Lower lobe of right lung (tissue), 2 donors: Measurements from ENCODE around the gene KIRREL3. TPM values are rescaled to one million over a fixed set of nuclear protein-coding genes. Genes with fewer than 3 reads are reported as not detected.

ENCODE experiments used
- ATAC-seq, 2 donors: fragments of 200-7000 bp; cut with Tn5 transposase; one replicate each; pipeline ENCODE4 v1.9.1; 2020 to 2022; ENCODE audit warnings: mild to moderate bottlenecking in 2 of 2, moderate library complexity in 2 of 2
- DNase-seq: peaks from one replicate; pipeline ENCODE4 v3.0.0-alpha.2; 2020
- H3K27ac ChIP-seq: fragments of 200-600 bp; one replicate; pipeline ENCODE4 v1.8.0; 2022
- H3K27me3 ChIP-seq: fragments of 200-600 bp; one replicate; pipeline ENCODE4 v1.8.0; 2022; ENCODE audit warnings: low read depth
- H3K36me3 ChIP-seq: fragments of 200-600 bp; one replicate; pipeline ENCODE4 v1.8.0; 2022; ENCODE audit warnings: mild to moderate bottlenecking
- H3K4me1 ChIP-seq: fragments of 200-600 bp; one replicate; pipeline ENCODE4 v1.8.0; 2022
- H3K4me3 ChIP-seq: fragments of 200-600 bp; one replicate; pipeline ENCODE4 v1.8.0; 2022; ENCODE audit warnings: mild to moderate bottlenecking
- H3K9me3 ChIP-seq: fragments of 200-600 bp; one replicate; pipeline ENCODE4 v1.8.0; 2022
- CTCF ChIP-seq: fragments of 200-600 bp; IDR thresholded peaks from one replicate; pipeline ENCODE4 v1.8.0; 2022; ENCODE audit warnings: antibody characterized with exemption, mild to moderate bottlenecking
- intact Hi-C: fragments of 100-400 bp; cut with DNase I; formaldehyde crosslinking; loops from one replicate; pipeline ENCODE4 v1.11.0; 2022
- total RNA-seq: library from RNA; stranded (reverse); fragmentation: NEBNext Ultra II Directional; extraction: Animal tissue kit (Norgen Biotek cat#: 25700); gene quantifications from one replicate; pipeline ENCODE4 v1.2.1, GENCODE V29; 2021
- donor health status: DM: no; HTN: yes; CAD: no; lungs with severe emphysema.

KIRREL3 gene
- total RNA-seq, 1 donor from 2014 or later = 0.15 TPM

DNA sequence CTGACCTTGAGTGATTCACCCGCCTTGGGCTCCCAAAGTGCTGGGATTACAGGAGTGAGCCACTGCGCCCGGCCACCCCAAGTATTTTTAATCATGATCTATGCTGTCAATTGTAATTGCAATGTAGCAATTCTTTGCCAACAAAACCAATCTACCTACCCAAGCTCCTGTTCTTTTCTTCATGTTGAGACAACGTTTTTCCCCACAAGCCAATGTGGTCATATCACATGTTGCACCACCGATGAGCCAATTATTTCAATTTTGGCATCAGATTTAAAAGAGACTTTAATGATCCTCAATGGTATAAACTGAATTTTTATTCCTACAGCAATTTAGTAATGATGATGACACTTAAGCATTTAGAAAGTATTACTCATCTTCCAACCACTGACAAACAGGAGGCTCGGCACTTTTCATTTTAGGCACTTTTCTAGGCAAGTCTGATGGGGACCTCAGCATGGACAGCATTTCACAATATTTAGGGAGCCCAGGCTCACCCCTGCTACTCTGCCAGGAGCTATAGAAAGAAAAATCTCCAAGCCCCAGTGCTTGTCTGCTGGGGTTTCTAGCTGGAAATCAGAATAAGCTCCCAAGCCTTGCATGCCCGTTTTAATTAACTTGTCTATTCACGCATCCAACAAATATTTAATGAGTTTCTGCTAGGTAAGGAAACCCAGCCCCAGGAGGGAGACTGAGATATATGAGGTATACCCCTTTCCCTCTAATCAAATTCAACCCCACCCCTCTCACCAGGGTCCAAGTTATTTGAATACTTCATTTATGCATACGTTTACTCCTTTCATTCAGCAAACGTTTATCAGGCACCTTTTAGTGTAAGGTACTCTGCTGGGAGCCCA is 353.6 kb downstream of the KIRREL3 start:
- intact Hi-C loops = no loop called here

DNA sequence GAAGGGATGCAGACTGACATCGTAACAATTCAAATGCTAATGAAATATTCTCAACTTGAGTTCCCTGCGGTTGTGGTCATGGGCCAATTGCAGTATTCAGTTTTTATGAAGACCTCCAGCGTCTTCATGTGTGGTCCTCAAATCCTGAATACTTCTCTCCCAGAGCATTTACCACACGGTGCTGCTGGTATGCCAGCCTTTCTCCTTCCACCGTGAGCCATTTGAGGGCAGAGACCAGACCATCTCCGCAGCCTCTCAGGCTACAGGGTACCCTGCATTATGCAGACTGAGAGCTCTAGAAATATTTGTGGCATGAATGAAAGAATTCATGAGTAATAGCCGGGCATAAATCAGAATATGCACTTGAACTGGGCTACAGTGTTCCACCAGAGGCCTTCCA is 355.4 kb downstream of the KIRREL3 start:
- Histone ChIP-seq H3K27me3 (no peaks in the 10 kb centered on the region), H3K9me3 (no peaks in the 10 kb centered on the region), H3K4me1 (no peaks in the 10 kb centered on the region), H3K36me3 (no peaks in the 10 kb centered on the region), H3K27ac (no peak overlapping the region), H3K4me3 (no peak overlapping the region)
- TF ChIP-seq CTCF = no peak
- DNase-seq (no peak), ATAC-seq (no peak)
- intact Hi-C loops = no loop called here

More for the DNA sequence above, 353.6 kb downstream of the KIRREL3 start:
- DNase-seq = no peak
- H3K4me3 ChIP-seq = no peak overlapping the region
- no peak overlapping the region for H3K27ac ChIP-seq
- H3K9me3 ChIP-seq = no peaks in the 10 kb centered on the region
- ATAC-seq = no peak
- H3K27me3 ChIP-seq = no peaks in the 10 kb centered on the region
- TF ChIP-seq CTCF = no peak
- no peaks in the 10 kb centered on the region for H3K36me3 ChIP-seq
- H3K4me1 ChIP-seq = no peaks in the 10 kb centered on the region

- no peak for TF ChIP-seq CTCF
- no peaks in the 10 kb centered on the region for H3K36me3 ChIP-seq
- H3K4me3 ChIP-seq = no peak overlapping the region
- no peaks in the 10 kb centered on the region for H3K4me1 ChIP-seq
- intact Hi-C loops = no loop called here
- no peak for DNase-seq
- no peak overlapping the region for H3K27ac ChIP-seq
- peaks cover 5% of the 10 kb centered on the region for H3K27me3 ChIP-seq
- ATAC-seq = no peak
- H3K9me3 ChIP-seq = no peaks in the 10 kb centered on the region
Measured at GRCh38 chr11:126640186-126640585, 360.4 kb downstream of the KIRREL3 start.

DNA sequence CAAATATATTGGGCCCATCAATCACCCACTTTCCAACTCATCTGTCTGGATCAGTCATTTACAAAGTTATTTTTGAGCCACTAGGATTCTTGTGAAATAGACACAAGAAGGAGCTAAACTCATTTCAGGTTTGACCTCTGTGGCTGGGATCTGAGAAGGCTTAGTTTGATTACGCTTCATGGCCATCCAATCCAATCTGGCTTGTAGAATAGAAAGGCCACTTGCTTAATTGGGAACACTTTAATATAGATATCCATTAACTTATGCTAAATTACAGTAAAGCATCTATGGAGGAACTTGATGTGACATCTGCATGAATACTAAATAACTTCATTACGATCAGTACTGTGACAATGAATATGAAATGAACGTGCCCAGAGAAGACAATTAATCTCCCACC is 360.9 kb downstream of the KIRREL3 start:
- no peak for TF ChIP-seq CTCF
- DNase-seq = no peak
- H3K4me3 ChIP-seq = no peak overlapping the region
- no peaks in the 10 kb centered on the region for H3K9me3 ChIP-seq
- no peaks in the 10 kb centered on the region for H3K36me3 ChIP-seq
- no peak overlapping the region for H3K27ac ChIP-seq
- no peak for ATAC-seq
- peaks cover 5% of the 10 kb centered on the region for H3K27me3 ChIP-seq
- intact Hi-C loops = no loop called here
- H3K4me1 ChIP-seq = no peaks in the 10 kb centered on the region

DNA sequence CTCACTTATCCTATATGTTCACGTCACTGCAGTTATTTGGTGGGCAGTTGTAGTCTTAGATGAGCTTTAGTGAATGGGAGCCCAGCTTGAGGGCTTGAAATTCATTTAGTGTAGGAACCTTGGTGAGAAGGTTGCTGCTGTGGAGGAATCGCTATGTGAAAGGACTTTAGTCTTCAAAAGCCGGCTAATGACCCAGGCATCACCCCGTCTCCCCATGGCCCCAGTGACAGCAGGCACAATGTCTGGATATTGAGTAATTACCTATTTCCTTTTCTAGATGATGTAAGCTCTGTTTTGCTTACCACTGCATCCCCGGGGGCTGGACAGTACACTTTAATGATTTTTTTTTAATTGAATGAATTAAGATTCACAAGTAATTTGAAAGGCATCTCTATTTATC is 361.9 kb downstream of the KIRREL3 start:
- DNase-seq (no peak), ATAC-seq (no peak)
- Histone ChIP-seq H3K36me3 (no peaks in the 10 kb centered on the region), H3K9me3 (no peaks in the 10 kb centered on the region), H3K4me3 (no peak overlapping the region), H3K27ac (no peak overlapping the region), H3K27me3 (peaks cover 5% of the 10 kb centered on the region), H3K4me1 (no peaks in the 10 kb centered on the region)
- intact Hi-C loops = no loop called here
- TF ChIP-seq CTCF = no peak
